ENCODE results near the gene LSMEM2.
"Not testable (repeated sequence)": the region's sequence is repeated elsewhere in the genome, so short reads cannot be mapped to it uniquely, and the experiment has no call there.

The LSMEM2 gene

DNA sequence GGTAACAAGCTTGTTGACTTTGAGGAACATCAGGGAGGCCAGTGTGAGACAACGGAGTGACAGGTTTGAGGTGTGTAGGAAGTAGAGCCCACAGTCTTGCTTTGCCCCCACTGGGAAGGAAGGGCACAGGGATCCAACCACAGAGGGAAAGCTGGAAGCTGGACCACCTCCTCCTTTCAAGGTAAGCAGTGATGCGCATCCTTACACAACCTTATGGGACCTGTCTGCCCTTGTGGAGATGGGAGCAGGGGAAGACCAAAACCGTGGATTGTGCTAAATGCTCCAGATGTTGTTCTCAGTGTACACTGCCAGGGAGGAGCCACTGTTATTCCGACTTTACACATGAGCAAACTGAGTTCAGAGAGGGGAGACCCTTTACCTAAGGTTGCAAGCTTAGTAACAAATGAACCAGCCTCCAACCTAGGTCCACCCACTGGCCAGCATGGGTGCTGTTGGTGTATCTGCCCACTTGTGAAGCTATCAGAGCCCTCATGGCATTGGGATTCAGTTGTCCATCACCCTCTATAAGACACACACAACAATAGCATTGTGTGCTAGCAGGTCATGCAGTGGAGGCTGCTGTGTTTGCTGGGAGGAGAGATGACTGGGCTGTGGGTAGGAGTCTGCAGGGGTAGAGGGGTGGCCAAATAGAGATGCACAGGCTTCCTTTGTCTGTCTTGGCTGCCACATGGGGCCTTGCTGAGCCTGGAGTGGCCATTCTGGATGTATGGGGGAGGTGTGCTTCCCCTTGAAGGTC is 586 bp upstream of the LSMEM2 start:
- peak; percentile 70 for DNase-seq (ENCODE audit: low spot score)

DNA sequence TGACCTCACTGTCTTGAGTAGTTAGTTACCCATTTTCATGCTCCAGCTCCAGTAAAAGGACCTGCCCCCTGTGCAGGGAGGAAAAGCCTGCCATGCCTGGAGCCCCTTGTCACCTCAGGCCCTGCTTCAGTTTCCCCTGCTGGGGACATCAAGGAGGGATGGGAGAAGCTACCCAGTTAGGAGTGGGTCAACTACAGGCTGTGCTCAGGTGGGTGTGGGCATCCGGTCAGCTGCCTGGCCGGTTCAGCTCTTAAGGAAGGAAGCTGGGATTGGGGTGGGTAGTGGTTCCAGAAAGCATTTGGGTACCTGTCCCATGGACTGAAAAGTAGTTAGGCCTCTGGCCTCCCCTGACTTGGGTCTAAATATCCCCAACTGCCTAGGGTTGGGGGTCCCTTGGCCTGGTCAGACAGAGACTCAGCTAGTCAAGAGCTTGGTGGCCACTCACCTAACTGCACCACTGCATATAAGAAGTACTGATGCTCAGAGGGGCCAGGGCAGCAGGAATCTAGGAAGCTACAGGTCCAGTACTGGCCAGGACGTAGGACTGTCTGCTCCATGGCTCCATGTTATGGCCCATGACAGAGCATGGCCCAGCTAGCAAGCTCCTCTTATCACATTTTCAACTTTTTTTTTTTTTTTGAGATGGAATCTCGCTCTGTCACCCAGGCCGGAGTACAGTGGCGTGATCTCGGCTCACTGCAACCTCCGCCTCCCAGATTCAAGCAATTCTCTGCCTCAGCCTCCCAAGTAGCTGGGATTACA is 549 bp downstream of the LSMEM2 start:
- DNase-seq (ENCODE audit: low spot score) = no peak

DNA sequence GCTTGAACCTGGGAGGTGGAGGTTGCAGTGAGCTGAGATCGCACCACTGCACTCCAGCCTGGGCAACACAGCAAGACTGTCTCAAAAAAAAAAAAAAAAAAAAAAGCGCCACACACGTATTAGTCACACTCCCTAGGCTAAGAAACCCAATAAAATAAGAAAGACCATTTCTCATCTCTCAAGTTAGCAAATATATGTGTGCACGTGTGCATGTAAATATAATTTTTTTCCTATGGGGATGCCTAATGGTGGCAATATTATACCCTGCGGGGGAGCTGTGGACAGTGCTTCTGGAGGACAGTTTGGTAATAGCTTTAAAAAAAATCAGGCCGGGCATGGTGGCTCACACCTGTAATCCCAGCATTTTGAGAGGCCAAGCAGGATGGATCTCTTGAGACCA is 5.2 kb downstream of the LSMEM2 start:
- not testable (repeated sequence) for DNase-seq (ENCODE audit: low spot score)

DNA sequence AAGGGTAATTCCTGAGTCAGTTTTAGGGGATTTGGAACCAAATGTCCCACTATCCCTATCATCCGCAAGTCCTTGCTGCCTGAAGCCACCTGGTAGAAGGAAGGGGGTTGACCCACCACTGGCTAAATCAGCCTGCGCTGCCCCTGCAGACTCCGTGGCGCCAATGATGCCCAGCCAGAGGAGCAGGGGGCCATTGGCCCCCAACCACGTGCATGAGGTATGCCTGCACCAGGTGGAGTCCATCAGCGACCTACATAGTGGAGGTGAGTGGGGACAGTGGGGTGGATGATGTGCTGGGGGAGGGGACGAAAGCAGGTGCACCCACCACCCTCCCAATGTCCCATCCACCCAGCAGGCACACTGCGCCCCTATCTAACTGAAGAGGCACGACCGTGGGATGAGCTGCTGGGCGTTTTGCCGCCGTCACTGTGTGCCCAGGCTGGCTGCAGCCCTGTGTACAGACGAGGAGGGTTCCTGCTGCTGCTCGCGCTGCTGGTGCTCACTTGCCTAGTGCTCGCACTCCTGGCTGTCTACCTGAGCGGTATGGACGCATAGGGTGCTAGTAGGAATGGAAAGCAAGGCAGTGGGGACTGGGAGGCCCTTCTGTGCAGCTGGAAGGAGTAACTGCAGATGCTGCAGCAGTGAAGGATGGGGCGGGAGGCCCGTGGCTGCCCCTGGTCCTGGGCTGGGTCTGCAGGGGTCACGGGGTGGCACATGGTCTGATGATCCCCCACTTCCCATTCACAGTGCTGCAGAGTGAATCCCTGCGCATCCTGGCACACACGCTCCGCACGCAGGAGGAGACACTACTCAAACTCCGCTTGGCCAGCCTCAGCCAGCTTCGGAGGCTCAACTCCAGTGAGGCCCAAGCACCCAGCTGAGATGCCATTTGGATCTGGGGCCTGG is 7.7 kb downstream of the LSMEM2 start:
- DNase-seq (ENCODE audit: low spot score) = no peak

DNA sequence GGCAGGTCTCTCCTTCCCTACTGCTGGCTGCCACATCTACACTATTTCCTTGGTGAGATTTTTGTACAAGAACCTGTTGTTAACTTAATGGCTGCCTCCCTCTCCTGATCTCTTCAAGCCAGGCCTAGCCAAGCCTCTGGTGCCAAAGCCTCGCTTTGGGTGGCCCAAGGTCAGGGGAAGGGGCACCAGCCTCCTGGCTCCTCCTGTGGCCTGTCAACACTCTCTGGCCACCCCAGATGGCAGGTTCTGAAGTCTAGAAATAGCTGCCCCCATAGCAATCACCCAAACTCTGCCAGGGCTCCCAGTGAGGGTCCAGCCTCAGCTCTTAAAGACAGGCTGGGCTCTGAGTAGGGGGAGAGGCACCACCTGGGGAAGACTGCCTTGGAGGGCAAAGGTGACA is 8.4 kb downstream of the LSMEM2 start:
- no peak for DNase-seq (ENCODE audit: low spot score)

DNA sequence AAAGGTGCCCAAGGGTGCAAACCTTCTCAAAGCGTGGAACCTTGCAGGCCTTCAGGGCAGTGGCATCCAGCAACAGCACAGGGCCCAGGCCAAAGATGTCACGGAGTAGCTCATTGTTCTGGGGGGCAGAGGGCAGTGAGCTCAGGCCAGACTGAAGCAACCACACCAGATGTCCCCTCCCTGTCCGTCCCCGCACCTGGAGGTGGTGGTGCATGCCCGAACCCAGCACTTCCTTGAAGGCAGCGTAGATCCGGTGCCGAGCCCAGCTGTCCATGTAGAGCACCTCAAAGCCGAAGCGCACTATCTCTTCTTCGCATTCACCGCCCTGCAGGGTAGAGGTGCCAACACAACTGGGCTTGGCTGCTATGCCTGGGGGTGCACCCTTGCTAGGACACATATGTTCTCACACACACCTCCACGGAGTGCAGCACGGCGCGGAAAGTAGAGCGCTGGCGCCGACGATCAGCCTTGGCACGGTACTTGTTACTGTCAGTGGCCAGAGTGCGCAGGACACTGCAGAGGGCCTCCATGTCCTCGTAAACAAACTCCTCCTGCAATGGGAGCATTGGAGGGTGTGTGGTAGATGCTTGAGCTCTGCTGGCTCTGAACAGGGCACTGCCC is 9.6 kb downstream of the LSMEM2 start:
- DNase-seq (ENCODE audit: low spot score) = no peak

DNA sequence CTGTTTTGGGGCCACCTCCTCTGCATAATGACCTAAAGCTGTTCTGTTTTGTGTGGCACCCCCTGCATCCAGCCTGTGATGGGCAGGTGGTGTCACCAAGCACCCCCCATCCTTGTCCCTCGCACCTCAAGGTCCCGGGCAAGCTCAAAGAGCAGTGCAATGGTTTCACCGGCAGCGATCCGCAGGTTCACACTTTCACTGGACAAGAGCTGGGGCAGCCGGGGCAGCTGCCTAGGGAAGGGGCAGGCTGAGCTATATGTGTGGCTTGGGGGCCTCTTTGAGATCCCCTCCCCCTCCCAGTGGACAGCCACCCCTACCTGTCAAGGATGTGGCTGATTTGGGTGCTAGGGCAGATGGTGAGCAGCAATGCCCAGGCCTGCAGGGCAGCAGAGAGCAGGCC is 10.2 kb downstream of the LSMEM2 start:
- DNase-seq (ENCODE audit: low spot score) = no peak

DNA sequence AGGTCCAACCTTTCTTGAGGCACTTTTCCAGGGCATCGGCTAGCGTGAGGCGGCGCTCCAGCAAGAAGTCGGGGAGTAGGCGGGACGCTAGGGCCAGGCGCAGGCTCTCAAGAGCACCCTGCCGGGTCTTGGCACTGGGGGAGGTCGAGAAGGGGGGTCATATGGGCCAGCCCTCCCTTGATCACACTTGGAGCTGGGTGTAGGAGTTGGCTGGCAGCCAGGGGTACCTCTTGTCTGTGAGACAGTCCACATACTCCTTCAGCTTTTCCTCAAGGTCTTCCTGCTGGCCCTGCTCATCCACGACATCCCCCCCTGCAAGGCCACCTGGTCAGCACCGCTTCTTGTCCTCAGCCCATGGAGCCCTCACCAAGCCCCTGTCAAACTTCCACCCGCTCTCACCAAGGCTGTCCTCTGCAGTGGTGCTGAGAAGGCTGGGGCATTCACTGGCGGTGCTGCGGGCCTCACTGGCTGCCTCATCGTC is 11.3 kb downstream of the LSMEM2 start:
- DNase-seq (ENCODE audit: low spot score) = no peak

DNA sequence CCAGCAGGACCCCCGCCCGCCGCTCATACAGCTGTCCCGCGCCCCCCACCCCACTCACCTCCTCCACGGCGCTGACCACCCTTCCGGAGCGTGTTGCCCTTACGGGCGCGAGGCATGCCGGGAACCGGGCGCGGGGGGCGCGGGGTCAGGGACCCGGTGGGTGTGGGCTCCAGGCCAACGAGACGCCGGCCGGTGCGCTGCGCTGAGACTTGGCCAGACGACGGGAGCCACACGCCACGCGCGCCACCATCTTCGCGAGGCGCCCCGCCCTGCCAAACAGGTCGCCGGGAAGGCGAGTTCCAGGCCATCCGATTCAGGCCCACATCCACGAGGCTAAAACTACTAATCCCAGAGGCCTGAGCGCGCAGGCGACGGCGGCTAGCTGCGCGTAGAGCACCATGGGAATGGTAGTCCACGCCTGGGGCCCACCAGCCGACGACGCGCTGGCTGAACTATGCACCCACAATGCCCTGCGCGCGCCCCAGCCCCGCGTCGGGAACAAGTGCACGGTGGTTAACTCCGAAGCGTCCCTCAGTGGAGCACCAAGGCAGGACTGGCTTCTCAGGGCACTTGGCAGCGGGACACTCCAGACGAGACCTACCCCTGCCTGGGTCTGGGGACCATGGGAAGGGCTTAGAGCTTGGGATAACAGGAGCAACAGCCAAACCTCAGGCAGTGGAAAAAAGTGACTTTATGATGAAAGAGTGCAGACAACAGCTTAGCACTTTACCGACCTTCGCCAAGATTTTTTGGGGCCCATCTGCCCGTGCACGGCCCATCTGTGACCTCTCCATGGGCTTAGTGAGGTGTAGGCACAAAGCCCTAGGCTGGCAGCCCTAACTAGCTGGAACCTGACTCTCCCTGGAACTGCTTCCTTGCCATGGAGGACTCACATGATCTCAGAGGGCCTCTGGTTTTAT is 13.5 kb downstream of the LSMEM2 start, which contains the start of gene IFRD2:
TSS of gene IFRD2 (minus strand) at position 271 of the 920 bp plus-strand sequence. CDS start at position 116, 155 bp downstream.
- peak; percentile 99 for DNase-seq (ENCODE audit: low spot score)

DNA sequence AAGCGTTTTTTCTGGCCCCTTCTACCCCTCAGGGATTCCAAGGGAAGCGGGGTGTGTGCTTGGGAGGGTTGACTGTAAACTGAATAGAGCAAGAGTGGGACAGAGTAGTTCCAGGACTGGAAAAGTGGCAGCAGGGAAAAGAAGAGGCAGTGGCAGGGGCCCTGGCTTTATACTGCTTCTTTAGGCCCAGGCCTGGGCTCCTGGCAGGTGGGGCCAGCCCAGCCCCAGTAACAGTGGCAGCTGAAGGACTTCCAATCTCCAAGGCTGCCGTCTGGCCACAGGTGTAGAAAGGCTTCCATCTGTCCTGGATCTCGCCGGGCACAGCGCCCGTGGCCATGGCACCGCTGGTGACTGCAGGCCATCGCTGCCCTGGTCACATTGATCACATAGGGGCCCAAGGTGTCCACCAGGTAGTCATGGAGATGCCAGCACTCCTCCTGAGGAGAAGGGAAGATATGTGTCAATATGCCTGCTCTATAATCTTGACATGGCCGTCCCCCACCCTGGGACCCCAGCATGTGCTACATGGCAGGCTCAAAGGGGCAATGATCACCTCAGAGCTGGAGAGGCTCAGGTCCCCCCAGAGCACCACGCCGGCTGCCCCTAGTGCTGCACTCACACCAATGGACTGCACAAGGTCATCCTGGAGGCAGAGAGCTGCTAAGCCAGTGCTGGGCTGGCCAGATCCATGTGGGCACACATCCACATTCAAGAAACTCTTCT is 14.4 kb downstream of the LSMEM2 start:
- no peak for DNase-seq (ENCODE audit: low spot score)

DNA sequence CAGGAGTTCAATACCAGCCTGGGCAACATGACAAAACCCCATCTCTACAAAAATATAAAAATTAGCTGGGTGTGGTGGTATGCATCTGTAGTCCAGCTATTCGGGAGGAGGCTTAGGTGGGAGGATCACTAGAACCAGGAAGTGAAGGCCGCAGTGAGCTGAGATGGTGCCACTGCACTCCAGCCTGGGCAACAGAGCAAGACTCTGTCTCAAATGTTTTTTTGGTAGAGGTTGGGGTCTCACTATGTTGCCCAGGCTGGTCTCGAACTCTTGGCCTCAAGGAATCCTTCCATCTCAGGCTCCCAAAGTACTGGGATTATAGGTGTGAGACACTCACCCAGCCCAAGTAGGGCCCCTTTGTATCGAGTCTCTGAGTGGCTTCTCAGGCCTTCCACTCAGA is 15.2 kb downstream of the LSMEM2 start:
- DNase-seq (ENCODE audit: low spot score) = no peak

DNA sequence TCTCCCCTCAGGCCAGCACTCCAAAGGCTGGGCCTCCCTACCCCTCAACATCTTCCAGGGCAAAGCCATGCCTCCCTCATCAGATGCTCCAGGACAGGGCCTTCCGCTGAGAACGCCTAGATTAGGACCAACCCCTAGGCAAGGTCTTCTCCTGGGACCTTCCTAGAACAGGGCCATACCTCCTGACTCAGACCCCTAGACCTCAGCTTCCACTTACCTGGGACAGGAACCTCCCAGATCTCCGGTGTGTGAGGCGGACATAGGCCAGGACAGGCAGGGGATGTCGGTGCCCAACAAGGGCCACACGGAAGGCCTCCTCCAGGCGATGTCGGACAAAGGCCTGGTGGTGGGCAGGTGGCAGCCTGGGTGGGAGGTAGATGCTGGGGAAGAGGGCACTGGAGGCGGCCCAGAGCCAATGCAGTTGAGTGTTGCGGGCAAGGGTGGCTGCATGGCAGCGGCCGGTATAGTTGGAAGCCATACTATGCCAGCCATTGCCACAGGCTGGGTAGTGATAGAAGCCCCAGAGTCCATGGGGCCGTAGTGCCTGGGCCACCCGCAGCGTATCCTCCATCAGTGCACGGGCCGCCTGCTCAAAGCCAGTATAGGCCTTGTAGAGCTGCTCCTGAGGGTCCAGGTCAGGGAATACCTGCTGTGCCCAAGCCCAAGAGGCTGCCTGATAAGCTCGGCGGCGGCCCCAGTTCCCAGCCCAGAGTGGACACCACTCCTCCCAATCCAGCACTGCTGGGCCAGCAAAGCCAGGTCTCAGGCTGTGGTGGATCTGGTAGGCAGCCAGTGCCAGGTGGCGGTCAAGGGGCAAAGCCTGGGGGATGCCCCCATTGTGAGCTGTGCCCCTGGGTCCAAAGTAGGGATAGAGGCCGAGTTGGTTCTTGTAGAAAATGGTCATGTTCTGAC is 15.9 kb downstream of the LSMEM2 start:
- no peak for DNase-seq (ENCODE audit: low spot score)

DNA sequence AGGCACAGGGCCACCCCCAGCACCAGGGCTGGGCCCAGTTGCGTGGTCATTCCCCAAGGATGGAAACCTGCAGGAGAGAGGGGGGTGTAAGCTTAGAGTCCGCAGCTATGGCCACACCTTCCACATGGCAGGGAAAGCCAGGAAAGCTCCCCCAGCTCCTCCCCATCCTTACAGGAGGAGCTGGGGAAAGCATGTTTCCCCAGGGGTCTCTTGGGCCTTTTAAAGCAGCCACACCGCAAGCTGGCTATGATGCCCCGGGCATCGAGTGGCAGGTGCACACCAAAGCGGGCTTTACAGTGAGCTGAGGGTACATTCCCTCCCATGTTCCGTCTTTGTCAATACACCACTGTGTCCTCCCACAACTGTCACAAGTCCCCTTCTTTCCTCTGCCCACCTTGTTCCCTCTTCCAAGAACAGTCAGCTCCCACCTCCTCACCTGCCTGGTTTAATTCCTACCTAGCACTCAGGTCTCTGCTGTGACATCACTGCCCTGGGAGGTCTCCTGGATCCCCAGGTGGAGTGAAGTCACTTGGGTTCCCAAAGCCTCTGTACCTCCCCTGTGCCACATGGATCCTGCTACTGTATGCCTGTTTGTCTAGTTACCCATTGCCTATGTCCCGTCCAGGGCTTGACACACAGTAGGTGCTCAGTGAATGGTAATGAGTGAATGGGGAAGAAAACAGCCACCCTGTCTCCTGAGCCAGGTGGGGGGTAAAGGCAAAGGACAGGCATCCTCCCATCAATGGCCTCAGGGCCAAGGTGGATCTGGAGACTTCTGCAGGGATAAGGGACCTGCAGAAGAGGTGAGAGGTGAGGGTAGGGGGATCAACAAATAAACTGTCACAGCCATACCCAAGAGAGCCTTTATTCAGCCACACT is 16.9 kb downstream of the LSMEM2 start:
- DNase-seq (ENCODE audit: low spot score) = no peak

DNA sequence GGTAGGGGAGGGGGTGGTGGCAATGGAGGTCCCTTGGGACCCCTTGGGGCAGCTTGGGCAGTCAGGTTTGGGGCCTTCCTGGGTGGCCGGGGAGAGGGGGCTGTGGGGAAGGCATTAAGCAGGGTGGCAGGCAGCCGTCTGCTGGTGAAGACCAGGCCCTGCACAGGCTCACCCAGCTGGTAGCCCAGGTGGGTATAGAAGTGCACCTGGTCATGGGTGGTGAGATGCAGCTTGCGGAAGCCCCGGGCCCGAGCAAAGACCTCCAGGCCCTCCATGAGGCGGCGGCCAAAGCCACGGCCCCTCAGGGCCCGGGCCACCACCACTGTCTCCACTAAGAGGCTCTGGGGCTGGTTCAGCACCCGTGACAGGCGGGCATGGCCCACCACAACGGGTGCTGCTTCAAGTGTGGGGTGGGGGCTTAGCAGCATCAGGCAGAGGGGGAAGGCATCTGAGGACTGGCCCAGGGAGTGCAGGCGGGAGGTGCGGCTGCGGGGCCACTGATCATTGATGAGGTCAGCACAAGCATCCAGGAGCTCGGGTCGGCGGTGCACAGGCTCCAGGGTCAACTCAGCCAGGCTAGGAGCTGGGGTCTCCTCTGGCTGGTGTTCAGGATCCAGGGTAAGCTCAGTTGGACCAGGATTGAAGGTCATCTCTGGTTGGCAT is 18.0 kb downstream of the LSMEM2 start:
- no peak for DNase-seq (ENCODE audit: low spot score)

DNA sequence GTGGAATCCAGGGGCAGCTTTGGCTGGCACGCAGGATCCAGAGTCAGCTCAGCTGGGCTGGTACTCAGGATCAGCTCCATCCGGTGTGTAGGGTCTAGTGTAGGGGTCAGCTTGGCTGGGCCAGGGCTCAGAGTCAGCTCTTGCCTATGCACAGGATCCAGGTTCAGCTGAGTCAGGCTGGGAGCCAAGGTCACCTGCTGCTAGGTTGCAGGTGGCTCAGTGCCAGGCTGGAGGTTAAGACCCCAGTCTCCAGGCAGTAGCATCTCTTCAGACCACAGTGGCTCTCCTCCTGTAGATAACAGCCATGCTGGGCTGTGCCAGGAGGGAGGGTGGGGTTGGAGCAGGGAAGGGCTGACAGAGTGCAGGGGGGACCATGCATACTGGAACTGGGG is 18.5 kb downstream of the LSMEM2 start:
- no peak for DNase-seq (ENCODE audit: low spot score)

DNA sequence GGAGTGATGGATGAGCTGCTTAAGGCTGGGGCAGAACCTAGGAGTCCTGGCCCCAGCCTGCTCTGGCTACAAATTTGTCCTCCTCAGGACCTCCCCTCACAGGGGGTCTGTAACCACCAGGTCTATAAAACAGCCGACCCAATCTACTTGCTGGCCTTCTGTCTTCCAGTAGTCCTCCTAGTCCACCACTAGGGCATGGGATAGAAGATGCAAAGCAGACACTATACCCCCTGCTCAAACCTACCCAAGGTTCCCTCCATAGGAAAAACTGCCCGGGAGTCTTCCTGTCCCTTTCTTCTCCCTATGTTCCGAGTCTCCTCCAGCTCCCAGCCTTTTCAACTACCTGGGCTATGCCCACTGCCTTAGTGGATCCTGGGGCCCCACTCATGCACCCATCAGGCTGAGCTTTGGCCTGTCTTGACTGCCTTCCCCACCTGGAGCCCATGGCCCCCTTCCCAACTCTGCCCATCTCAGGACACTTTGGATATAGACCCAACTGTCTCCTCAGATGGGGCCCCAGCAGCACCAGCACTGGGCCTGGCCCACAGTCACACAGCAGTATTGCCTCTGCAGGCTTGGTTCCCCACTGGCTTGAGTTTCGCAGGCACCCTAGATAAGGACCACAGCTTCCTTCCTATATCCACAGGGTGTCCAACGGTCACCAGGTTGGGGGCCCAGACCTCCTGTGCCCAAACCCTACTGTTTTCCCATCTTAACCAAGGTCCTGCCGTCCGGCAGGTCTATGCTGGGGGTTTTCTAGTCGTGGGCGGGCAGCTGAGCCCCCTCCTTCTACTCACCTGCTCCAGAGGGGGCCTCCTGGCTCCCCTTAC is 19.2 kb downstream of the LSMEM2 start:
- DNase-seq (ENCODE audit: low spot score) = no peak
